Measurements from ENCODE around the gene MACROD2. TPM values are rescaled to one million over a fixed set of nuclear protein-coding genes. Genes with fewer than 3 reads are reported as not detected.

MACROD2 gene
- polyA plus RNA-seq, 4 donors, result 1.00 to 4.8 (median 1.4) TPM

DNA sequence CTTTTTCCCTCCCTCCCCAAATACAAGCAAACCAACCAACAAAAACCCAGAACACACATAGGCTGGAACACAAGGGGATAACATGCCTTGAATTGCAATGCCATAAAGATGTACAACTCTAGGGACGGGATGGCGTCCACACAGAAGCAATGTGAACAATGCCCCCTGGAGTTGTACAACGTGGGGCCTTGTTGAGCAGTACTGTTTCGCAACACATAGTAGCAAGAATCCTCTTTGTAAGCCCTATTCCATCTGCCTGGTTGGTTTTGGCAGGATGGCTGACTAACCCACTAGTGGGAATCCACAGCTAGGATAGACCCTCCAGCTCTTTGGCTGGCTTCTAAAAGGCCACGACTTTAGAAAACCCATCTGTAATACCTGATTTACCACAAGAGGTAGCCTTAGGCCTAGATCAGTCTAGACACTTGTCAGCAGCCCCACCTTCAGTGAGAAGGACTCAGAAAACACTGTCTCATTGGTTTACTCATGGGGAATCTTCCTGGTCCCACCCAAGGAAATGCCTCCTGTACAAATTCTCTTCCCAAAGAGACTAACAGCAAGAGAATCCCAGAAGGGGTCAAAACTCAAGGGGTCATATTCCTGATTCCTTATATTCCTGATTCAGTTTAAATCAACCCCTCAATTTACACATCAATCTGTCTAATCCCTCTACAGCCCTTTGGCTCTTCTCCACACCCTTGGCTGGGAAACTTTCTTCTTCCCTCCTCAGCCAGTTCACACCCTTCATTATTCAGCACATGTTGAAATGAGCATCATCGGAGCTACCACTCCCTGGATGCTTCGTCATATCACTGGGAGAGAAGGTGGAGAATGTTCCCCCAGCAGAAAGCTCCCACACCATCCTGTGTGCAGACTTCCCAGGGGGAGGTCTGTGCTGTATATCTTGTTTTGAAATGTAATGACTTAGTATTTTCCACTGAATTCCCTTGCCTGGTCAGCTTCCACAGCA is 964.5 kb downstream of the MACROD2 start:
- DNase-seq (no peak), FAIRE-seq (no peak)
- 86 to 90% (median 88%) methylated on average over 7 of the region's 7 CpGs for WGBS, 3 donors
- H3K27ac ChIP-seq (ENCODE audit: low read depth in 1 of 3, low read length in 2 of 3), result no peak overlapping the region
- no peaks in the 10 kb centered on the region for H3K36me3 ChIP-seq (ENCODE audit: control insufficient read depth in 3 of 3, insufficient read depth in 2 of 3, low read depth in 1 of 3, low read length in 3 of 3)
- H3K27me3 ChIP-seq (ENCODE audit: control insufficient read depth in 3 of 3, insufficient read depth in 3 of 3, low read length in 3 of 3), result no peaks in the 10 kb centered on the region
- H3K4me3 ChIP-seq (ENCODE audit: low read depth in 1 of 3, low read length in 3 of 3), result no peak overlapping the region
- H3K4me1 ChIP-seq (ENCODE audit: control insufficient read depth in 3 of 3, insufficient read depth in 2 of 3, low read depth in 1 of 3, low read length in 2 of 3), result no peaks in the 10 kb centered on the region
- no peaks in the 10 kb centered on the region for H3K9me3 ChIP-seq (ENCODE audit: control insufficient read depth in 2 of 2, insufficient read depth in 1 of 2, low read depth in 1 of 2, low read length in 1 of 2)

DNA sequence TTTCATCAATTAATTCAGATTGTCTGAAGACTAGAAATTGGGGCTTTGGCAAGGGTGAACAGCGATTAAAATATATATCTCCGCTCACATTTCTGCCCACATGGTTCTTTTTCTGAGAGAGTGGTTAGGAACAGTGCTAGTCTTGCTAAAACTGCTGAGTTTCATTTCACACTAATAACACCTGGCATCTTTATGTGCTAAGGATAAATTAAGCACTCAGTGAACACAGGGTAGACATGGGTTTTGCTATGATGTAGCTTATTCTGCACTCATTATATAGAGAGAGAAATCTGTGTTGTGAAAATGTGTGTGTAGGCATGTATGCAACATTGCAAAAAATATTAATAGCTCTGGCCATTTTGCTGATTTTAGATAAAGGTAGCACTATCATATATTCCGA is 965.5 kb downstream of the MACROD2 start:
- DNase-seq, result no peak
- Histone ChIP-seq H3K4me1 (ENCODE audit: control insufficient read depth in 3 of 3, insufficient read depth in 2 of 3, low read depth in 1 of 3, low read length in 2 of 3) (no peaks in the 10 kb centered on the region), H3K27me3 (ENCODE audit: control insufficient read depth in 3 of 3, insufficient read depth in 3 of 3, low read length in 3 of 3) (no peaks in the 10 kb centered on the region), H3K4me3 (ENCODE audit: low read depth in 1 of 3, low read length in 3 of 3) (no peak overlapping the region), H3K27ac (ENCODE audit: low read depth in 1 of 3, low read length in 2 of 3) (no peak overlapping the region), H3K36me3 (ENCODE audit: control insufficient read depth in 3 of 3, insufficient read depth in 2 of 3, low read depth in 1 of 3, low read length in 3 of 3) (no peaks in the 10 kb centered on the region), H3K9me3 (ENCODE audit: control insufficient read depth in 2 of 2, insufficient read depth in 1 of 2, low read depth in 1 of 2, low read length in 1 of 2) (no peaks in the 10 kb centered on the region)
- WGBS, 3 donors, result 92 to 95% (median 94%) methylated on average over 3 of the region's 3 CpGs
- no peak for FAIRE-seq

GRCh38 chr20:14963262-14963663 is 967.9 kb downstream of the MACROD2 start:
- Histone ChIP-seq H3K27me3 (ENCODE audit: control insufficient read depth in 3 of 3, insufficient read depth in 3 of 3, low read length in 3 of 3) (no peaks in the 10 kb centered on the region), H3K4me3 (ENCODE audit: low read depth in 1 of 3, low read length in 3 of 3) (no peak overlapping the region), H3K9me3 (ENCODE audit: control insufficient read depth in 2 of 2, insufficient read depth in 1 of 2, low read depth in 1 of 2, low read length in 1 of 2) (no peaks in the 10 kb centered on the region), H3K27ac (ENCODE audit: low read depth in 1 of 3, low read length in 2 of 3) (no peak overlapping the region), H3K4me1 (ENCODE audit: control insufficient read depth in 3 of 3, insufficient read depth in 2 of 3, low read depth in 1 of 3, low read length in 2 of 3) (no peaks in the 10 kb centered on the region), H3K36me3 (ENCODE audit: control insufficient read depth in 3 of 3, insufficient read depth in 2 of 3, low read depth in 1 of 3, low read length in 3 of 3) (no peaks in the 10 kb centered on the region)
- 9 to 26% (median 16%) methylated on average over 3 of the region's 3 CpGs for WGBS, 3 donors
- FAIRE-seq (no peak), DNase-seq (no peak)

- H3K9me3 ChIP-seq (ENCODE audit: control insufficient read depth in 2 of 2, insufficient read depth in 1 of 2, low read depth in 1 of 2, low read length in 1 of 2), result no peaks in the 10 kb centered on the region
- no peaks in the 10 kb centered on the region for H3K4me1 ChIP-seq (ENCODE audit: control insufficient read depth in 3 of 3, insufficient read depth in 2 of 3, low read depth in 1 of 3, low read length in 2 of 3)
- no peaks in the 10 kb centered on the region for H3K36me3 ChIP-seq (ENCODE audit: control insufficient read depth in 3 of 3, insufficient read depth in 2 of 3, low read depth in 1 of 3, low read length in 3 of 3)
- H3K27ac ChIP-seq (ENCODE audit: low read depth in 1 of 3, low read length in 2 of 3), result no peak overlapping the region
- DNase-seq (no peak), FAIRE-seq (no peak)
- WGBS, 3 donors, result 92 to 96% (median 95%) methylated on average over 3 of the region's 3 CpGs
- H3K4me3 ChIP-seq (ENCODE audit: low read depth in 1 of 3, low read length in 3 of 3), result no peak overlapping the region
- H3K27me3 ChIP-seq (ENCODE audit: control insufficient read depth in 3 of 3, insufficient read depth in 3 of 3, low read length in 3 of 3), result no peaks in the 10 kb centered on the region
Observed at GRCh38 chr20:14966203-14966602, 970.9 kb downstream of the MACROD2 start.

- H3K27ac ChIP-seq (ENCODE audit: low read depth in 1 of 3, low read length in 2 of 3), result no peak overlapping the region
- peaks cover 0 to 1% of the 10 kb centered on the region in 2 donors for H3K9me3 ChIP-seq (ENCODE audit: control insufficient read depth in 2 of 2, insufficient read depth in 1 of 2, low read depth in 1 of 2, low read length in 1 of 2)
- no peak for FAIRE-seq
- no peaks in the 10 kb centered on the region for H3K27me3 ChIP-seq (ENCODE audit: control insufficient read depth in 3 of 3, insufficient read depth in 3 of 3, low read length in 3 of 3)
- H3K4me1 ChIP-seq (ENCODE audit: control insufficient read depth in 3 of 3, insufficient read depth in 2 of 3, low read depth in 1 of 3, low read length in 2 of 3), result no peaks in the 10 kb centered on the region
- no peak overlapping the region for H3K4me3 ChIP-seq (ENCODE audit: low read depth in 1 of 3, low read length in 3 of 3)
- no peak for DNase-seq
- no peaks in the 10 kb centered on the region for H3K36me3 ChIP-seq (ENCODE audit: control insufficient read depth in 3 of 3, insufficient read depth in 2 of 3, low read depth in 1 of 3, low read length in 3 of 3)
Observed at GRCh38 chr20:14966808-14967207, 971.5 kb downstream of the MACROD2 start.

GRCh38 chr20:14972256-14972655 is 976.9 kb downstream of the MACROD2 start:
- 75 to 83% (median 81%) methylated on average over 1 of the region's 1 CpG for WGBS, 3 donors
- Histone ChIP-seq H3K4me3 (ENCODE audit: low read depth in 1 of 3, low read length in 3 of 3) (no peak overlapping the region), H3K27me3 (ENCODE audit: control insufficient read depth in 3 of 3, insufficient read depth in 3 of 3, low read length in 3 of 3) (no peaks in the 10 kb centered on the region), H3K27ac (ENCODE audit: low read depth in 1 of 3, low read length in 2 of 3) (no peak overlapping the region), H3K4me1 (ENCODE audit: control insufficient read depth in 3 of 3, insufficient read depth in 2 of 3, low read depth in 1 of 3, low read length in 2 of 3) (no peaks in the 10 kb centered on the region), H3K9me3 (ENCODE audit: control insufficient read depth in 2 of 2, insufficient read depth in 1 of 2, low read depth in 1 of 2, low read length in 1 of 2) (peaks cover 0 to 1% of the 10 kb centered on the region in 2 donors), H3K36me3 (ENCODE audit: control insufficient read depth in 3 of 3, insufficient read depth in 2 of 3, low read depth in 1 of 3, low read length in 3 of 3) (no peaks in the 10 kb centered on the region)
- DNase-seq (no peak), FAIRE-seq (no peak)

DNA sequence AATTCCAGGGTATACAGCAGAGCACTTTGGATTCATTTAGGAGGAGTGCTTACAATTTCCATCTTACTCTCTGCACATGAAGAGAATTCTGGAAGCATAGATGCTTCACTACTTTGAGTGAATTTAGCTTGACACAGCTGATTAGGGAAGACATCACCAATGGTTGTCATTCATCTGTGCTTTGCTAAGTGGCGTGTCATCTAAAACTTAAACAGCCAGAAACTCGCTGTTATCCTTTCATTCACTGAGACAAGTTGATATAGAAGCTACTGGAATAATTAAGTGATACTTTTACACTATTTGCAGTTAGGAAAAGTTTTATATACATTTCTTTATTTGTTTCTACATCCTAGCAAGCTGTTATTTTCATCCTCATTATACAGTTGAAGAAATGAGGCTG is 977.4 kb downstream of the MACROD2 start:
- no peak overlapping the region for H3K4me3 ChIP-seq (ENCODE audit: low read depth in 1 of 3, low read length in 3 of 3)
- no peaks in the 10 kb centered on the region for H3K27me3 ChIP-seq (ENCODE audit: control insufficient read depth in 3 of 3, insufficient read depth in 3 of 3, low read length in 3 of 3)
- DNase-seq (no peak), FAIRE-seq (no peak)
- no peak overlapping the region for H3K27ac ChIP-seq (ENCODE audit: low read depth in 1 of 3, low read length in 2 of 3)
- H3K36me3 ChIP-seq (ENCODE audit: control insufficient read depth in 3 of 3, insufficient read depth in 2 of 3, low read depth in 1 of 3, low read length in 3 of 3), result no peaks in the 10 kb centered on the region
- WGBS, 3 donors, result 86 to 100% (median 91%) methylated on average over 2 of the region's 2 CpGs
- H3K9me3 ChIP-seq (ENCODE audit: control insufficient read depth in 2 of 2, insufficient read depth in 1 of 2, low read depth in 1 of 2, low read length in 1 of 2), result peaks cover 0 to 1% of the 10 kb centered on the region in 2 donors
- H3K4me1 ChIP-seq (ENCODE audit: control insufficient read depth in 3 of 3, insufficient read depth in 2 of 3, low read depth in 1 of 3, low read length in 2 of 3), result no peaks in the 10 kb centered on the region

DNA sequence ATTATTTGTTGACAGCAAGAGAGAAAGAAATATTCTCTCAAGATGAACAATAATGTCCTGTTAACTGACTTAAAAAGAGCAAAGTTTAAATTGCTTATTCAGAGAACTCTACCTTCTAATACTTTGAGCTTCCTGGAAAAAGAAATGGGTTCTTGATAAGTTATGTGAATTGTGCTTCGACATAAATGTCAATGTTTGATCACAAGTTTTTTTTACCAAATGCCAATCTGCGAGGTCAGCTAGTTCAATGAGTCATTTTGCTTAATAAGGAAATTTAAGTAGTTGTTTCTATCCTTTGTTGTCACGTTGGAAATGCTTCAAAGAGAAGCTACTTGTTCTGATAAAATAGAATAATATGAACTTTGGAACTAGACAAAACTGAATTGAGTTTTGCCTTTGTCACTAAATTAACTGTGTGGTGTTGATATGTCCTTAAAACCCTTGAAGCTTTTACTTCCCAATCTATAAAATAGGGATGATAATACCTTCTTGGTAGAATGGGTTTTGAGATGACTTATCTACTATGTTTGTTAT is 984.2 kb downstream of the MACROD2 start:
- WGBS, 3 donors, result 4 to 47% (median 20%) methylated on average over 3 of the region's 3 CpGs
- Histone ChIP-seq H3K27me3 (ENCODE audit: control insufficient read depth in 3 of 3, insufficient read depth in 3 of 3, low read length in 3 of 3) (no peaks in the 10 kb centered on the region), H3K36me3 (ENCODE audit: control insufficient read depth in 3 of 3, insufficient read depth in 2 of 3, low read depth in 1 of 3, low read length in 3 of 3) (no peaks in the 10 kb centered on the region), H3K4me1 (ENCODE audit: control insufficient read depth in 3 of 3, insufficient read depth in 2 of 3, low read depth in 1 of 3, low read length in 2 of 3) (peaks cover 0 to 13% (median 0%) of the 10 kb centered on the region in 3 donors), H3K27ac (ENCODE audit: low read depth in 1 of 3, low read length in 2 of 3) (peak overlapping the region in 1 of 3 donors; percentile 70), H3K4me3 (ENCODE audit: low read depth in 1 of 3, low read length in 3 of 3) (no peak overlapping the region), H3K9me3 (ENCODE audit: control insufficient read depth in 2 of 2, insufficient read depth in 1 of 2, low read depth in 1 of 2, low read length in 1 of 2) (peaks cover 0 to 38% of the 10 kb centered on the region in 2 donors)
- FAIRE-seq (peak; percentile 86), DNase-seq (peak; percentile 79 to 82)
